ENCODE results near the gene CSNK1A1. TPM values are rescaled to one million over a fixed set of nuclear protein-coding genes. Genes with fewer than 3 reads are reported as not detected.
"Not testable (repeated sequence)": the region's sequence is repeated elsewhere in the genome, so short reads cannot be mapped to it uniquely, and the experiment has no call there.

CSNK1A1 gene
- total and polyA plus RNA-seq, 9 donors: 99.3 to 150 (median 132) TPM

DNA sequence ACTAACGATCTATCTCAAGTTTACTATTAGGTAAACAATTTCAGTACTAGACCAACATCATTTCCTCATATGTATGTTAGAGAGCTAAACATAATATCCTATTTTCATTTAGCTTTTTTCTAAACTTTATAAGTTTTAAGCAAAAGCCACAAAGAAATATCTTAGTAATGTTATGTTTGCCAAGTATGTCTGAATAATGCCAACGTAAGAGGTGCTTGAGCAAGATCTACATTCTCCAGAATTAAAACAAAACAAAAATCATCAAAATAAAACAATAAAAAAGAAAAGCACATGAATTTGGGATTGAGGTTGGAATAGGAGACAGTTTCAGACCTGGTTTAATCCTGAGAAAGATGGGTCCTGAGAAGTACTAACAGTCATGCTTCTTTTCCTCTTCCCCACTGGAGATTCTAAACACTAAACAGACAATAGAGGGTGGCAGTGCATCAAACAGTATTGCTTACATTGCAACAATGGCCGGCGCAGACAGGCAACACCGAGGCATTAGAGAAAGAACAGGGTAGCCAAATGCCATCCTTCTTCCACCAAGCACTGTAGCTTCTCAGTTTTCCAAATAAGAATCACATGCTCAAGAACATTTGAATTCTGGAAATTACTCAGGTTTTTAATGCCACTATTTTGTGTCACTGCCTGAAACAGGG is 33.6 kb downstream of the CSNK1A1 start:
- H3K4me3 ChIP-seq (ENCODE audit: low read length): no peak overlapping the region
- H3K9me3 ChIP-seq (replicated peaks; ENCODE audit: control insufficient read depth, low read depth, low read length): no peaks in the 10 kb centered on the region
- no peak overlapping the region for H3K27ac ChIP-seq (ENCODE audit: low read length)
- no peaks in the 10 kb centered on the region for H3K27me3 ChIP-seq (ENCODE audit: control insufficient read depth, insufficient read depth, low read length)
- peaks cover 2% of the 10 kb centered on the region for H3K36me3 ChIP-seq (ENCODE audit: control insufficient read depth, insufficient read depth, low read length)
- peaks cover 2% of the 10 kb centered on the region for H3K4me1 ChIP-seq (ENCODE audit: control insufficient read depth, insufficient read depth, low read length)
- WGBS (ENCODE audit: insufficient coverage): 65% methylated on average over 3 of the region's 5 CpGs
- no peak for DNase-seq

DNA sequence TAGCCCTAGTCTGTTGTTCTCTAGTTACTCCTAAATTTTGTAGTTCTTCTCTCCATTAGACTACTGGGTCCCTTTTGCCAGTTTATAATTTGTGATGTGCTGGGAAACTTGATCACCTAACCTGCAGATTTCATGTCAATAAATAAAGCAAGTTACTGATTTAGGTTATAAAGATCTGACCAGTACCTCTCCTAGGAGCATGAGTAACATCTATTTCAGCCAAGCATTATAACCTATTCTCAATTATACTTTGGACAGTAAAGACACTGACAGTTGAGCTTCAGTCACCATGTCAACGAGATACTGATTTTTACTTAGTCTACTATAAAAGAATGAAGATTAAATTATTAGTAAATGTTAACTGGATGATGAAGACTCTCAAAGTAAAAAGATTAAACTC is 36.7 kb downstream of the CSNK1A1 start:
- Histone ChIP-seq H3K27ac (ENCODE audit: low read length) (no peak overlapping the region), H3K36me3 (ENCODE audit: control insufficient read depth, insufficient read depth, low read length) (peaks cover 14% of the 10 kb centered on the region), H3K4me1 (ENCODE audit: control insufficient read depth, insufficient read depth, low read length) (peaks cover 2% of the 10 kb centered on the region), H3K4me3 (ENCODE audit: low read length) (no peak overlapping the region), H3K9me3 (replicated peaks; ENCODE audit: control insufficient read depth, low read depth, low read length) (no peaks in the 10 kb centered on the region), H3K27me3 (ENCODE audit: control insufficient read depth, insufficient read depth, low read length) (no peaks in the 10 kb centered on the region)
- no CpG with 5 or more reads among the region's 1 CpG for WGBS (ENCODE audit: insufficient coverage)
- no peak for DNase-seq

DNA sequence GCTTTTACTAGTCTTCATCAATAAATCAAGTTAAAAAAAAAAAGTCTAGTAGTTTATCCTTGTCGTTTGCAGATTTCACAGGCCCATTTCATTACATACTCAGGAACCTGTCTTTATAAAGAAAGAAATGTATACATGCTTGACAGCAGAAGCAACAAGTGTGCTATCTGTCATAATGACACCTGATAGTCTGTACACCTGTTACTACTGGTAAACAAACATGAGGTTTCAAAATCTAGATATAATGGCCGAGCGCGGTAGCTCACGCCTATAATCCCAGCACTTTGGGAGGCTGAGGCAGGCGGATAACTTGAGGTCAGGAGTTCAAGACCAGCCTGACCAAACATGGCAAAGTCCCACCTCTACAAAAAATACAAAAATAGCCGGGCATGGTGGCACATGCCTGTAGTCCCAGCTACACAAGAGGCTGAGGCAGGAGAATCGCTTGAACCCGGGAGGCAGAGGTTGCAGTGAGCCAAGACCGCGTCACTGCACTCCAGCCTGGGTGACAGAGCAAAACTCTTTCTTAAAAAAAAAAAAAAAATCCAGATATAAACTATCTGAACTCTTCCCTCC is 37.8 kb downstream of the CSNK1A1 start:
- not testable (repeated sequence) for H3K4me1 ChIP-seq (ENCODE audit: control insufficient read depth, insufficient read depth, low read length); H3K27me3 ChIP-seq (ENCODE audit: control insufficient read depth, insufficient read depth, low read length); H3K4me3 ChIP-seq (ENCODE audit: low read length); H3K9me3 ChIP-seq (replicated peaks; ENCODE audit: control insufficient read depth, low read depth, low read length)
- H3K27ac ChIP-seq (ENCODE audit: low read length): peak overlapping the region; percentile 52
- whole genome bisulfite sequencing (ENCODE audit: insufficient coverage): 100% methylated on average over 2 of the region's 11 CpGs
- peaks cover 20% of the 10 kb centered on the region for H3K36me3 ChIP-seq (ENCODE audit: control insufficient read depth, insufficient read depth, low read length)
- peak; percentile 41 for DNase-seq

DNA sequence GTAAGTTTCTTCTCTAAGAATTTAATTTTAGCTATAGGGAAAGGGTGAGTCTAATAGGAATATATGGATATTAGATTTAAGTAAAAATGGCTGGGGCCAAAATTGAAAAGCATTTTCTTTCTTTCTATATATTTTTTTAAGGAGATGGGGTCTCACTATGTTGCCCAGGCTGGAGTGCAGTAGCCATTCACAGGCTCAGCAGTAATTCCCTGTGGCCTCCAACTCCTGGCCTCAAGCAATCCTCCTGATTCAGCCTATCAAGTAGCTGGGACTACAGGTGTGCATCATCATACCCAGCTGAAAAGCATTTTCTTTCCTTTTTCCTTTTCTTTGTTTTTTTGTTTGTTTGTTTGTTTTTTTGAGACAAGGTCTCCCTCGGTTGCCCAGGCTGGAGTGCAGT is 41.1 kb downstream of the CSNK1A1 start:
- H3K27me3 ChIP-seq (ENCODE audit: control insufficient read depth, insufficient read depth, low read length): no peaks in the 10 kb centered on the region
- H3K4me3 ChIP-seq (ENCODE audit: low read length): no peak overlapping the region
- no peak for DNase-seq
- peaks cover 34% of the 10 kb centered on the region for H3K36me3 ChIP-seq (ENCODE audit: control insufficient read depth, insufficient read depth, low read length)
- H3K9me3 ChIP-seq (replicated peaks; ENCODE audit: control insufficient read depth, low read depth, low read length): no peaks in the 10 kb centered on the region
- peaks cover 2% of the 10 kb centered on the region for H3K4me1 ChIP-seq (ENCODE audit: control insufficient read depth, insufficient read depth, low read length)
- no CpG with 5 or more reads among the region's 1 CpG for WGBS (ENCODE audit: insufficient coverage)
- H3K27ac ChIP-seq (ENCODE audit: low read length): no peak overlapping the region

DNA sequence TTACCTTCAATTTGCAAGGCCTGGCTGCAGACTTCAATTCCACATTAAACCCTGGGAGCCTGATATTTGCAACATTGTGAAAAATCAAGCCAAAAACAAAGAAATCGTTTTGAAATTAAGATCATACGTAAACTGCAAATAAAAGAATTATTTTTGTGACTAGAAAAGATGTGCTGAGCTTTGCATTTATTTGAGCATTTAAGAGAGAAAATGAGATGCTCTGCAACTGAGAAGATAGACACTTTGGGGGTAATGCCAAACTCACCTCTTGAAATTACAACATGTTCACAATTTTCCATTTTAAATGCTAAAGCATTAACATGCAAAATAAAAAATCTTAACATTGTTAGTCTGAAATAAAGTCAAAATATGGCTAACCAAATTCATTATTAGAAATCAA is 46.6 kb downstream of the CSNK1A1 start:
- Histone ChIP-seq H3K9me3 (replicated peaks; ENCODE audit: control insufficient read depth, low read depth, low read length) (no peaks in the 10 kb centered on the region), H3K4me3 (ENCODE audit: low read length) (no peak overlapping the region), H3K36me3 (ENCODE audit: control insufficient read depth, insufficient read depth, low read length) (peaks cover 45% of the 10 kb centered on the region), H3K27ac (ENCODE audit: low read length) (no peak overlapping the region), H3K27me3 (ENCODE audit: control insufficient read depth, insufficient read depth, low read length) (no peaks in the 10 kb centered on the region), H3K4me1 (ENCODE audit: control insufficient read depth, insufficient read depth, low read length) (no peaks in the 10 kb centered on the region)
- DNase-seq: no peak
- 100% methylated on average over 1 of the region's 2 CpGs for WGBS (ENCODE audit: insufficient coverage)

DNA sequence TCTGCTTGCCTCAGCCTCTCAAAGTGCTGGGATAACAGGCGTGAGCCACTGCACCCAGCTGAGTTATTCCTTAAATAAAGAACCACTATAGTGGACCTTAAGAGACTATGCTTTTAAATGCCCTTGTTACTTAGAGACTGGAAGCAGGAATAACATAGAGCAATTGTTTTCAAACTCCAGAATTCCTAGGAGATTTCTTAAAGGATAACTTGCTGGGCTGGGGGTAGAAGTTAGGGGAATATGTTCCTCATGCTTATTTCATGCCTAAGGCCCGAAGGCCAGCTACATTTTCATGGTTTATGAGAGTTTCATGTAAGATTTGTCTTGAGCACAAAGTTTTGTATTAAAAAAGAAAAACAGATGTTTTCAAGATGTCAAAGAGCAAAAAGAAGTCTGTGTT is 48.2 kb downstream of the CSNK1A1 start:
- Histone ChIP-seq H3K27ac (ENCODE audit: low read length) (no peak overlapping the region), H3K36me3 (ENCODE audit: control insufficient read depth, insufficient read depth, low read length) (peaks cover 42% of the 10 kb centered on the region)
- 33% methylated on average over 1 of the region's 2 CpGs for WGBS (ENCODE audit: insufficient coverage)

DNA sequence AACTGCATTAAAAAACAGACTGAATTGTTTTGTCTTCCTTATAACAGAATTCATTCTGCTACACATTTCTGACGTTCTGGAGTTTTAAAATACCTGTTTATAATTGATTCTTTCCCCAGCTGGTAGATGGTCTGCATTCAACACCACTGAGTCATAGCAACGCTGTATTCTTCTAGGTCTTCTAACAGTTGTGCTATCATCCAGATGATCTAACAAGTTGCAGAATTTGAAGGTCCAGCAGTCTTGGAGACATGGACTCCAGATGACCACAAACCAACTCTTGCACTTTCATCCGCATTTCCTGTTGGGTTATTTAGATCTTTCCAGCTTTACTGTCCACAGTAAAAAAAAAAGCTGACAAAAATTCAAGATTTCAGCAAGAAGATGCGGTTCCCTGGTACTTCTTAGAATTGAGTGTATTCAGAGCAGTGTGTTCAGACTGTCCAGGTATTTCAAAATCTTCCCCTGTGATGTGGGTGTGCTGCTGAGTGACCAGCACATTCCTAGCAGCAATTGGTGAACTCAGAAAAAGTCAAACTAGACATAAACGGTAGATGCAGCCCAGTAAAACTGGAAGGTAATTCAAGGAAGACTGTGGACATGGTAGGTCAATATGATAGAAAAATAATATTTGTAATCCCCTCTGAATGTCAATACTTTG is 50.2 kb downstream of the CSNK1A1 start:
- 89% methylated on average over 2 of the region's 5 CpGs for WGBS (ENCODE audit: insufficient coverage)
- Histone ChIP-seq H3K27me3 (ENCODE audit: control insufficient read depth, insufficient read depth, low read length) (no peaks in the 10 kb centered on the region), H3K4me3 (ENCODE audit: low read length) (no peak overlapping the region), H3K4me1 (ENCODE audit: control insufficient read depth, insufficient read depth, low read length) (peaks cover 5% of the 10 kb centered on the region), H3K9me3 (replicated peaks; ENCODE audit: control insufficient read depth, low read depth, low read length) (no peaks in the 10 kb centered on the region), H3K36me3 (ENCODE audit: control insufficient read depth, insufficient read depth, low read length) (peaks cover 34% of the 10 kb centered on the region), H3K27ac (ENCODE audit: low read length) (no peak overlapping the region)
- no peak for DNase-seq

More for the DNA sequence above, 48.2 kb downstream of the CSNK1A1 start:
- no peaks in the 10 kb centered on the region for H3K27me3 ChIP-seq (ENCODE audit: control insufficient read depth, insufficient read depth, low read length)
- H3K4me3 ChIP-seq (ENCODE audit: low read length): no peak overlapping the region
- peak; percentile 35 for DNase-seq
- H3K9me3 ChIP-seq (replicated peaks; ENCODE audit: control insufficient read depth, low read depth, low read length): no peaks in the 10 kb centered on the region
- H3K4me1 ChIP-seq (ENCODE audit: control insufficient read depth, insufficient read depth, low read length): no peaks in the 10 kb centered on the region

DNA sequence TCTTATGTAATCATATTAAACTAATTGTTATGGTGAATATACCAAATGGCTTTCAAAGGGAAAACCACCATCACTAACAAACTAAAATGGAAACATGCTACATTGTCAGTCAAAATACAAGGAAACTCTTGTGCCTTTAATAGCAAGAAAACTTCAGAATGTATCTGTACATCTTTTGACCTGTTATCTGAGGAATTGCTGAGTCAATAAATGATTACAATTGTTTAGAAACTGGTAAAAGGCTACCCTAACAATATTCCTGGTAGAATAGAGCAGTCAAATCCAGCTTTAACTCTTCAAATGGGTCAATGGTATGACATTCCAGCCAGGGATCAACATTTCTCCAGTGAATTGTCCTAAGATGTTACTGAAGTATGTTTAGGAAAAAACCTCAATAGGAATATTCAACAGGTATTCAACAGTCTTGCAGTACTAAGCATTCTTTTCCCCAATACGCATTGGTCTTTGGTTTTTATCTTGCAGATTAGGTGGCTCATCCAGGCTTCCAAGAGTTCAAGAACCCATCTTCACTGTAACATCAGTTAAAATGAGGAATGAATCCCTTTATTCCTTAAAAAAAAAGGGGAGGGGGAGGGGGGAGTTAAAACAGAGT is 52.4 kb downstream of the CSNK1A1 start:
- Histone ChIP-seq H3K9me3 (replicated peaks; ENCODE audit: control insufficient read depth, low read depth, low read length) (no peaks in the 10 kb centered on the region), H3K4me1 (ENCODE audit: control insufficient read depth, insufficient read depth, low read length) (peaks cover 5% of the 10 kb centered on the region), H3K36me3 (ENCODE audit: control insufficient read depth, insufficient read depth, low read length) (peaks cover 24% of the 10 kb centered on the region), H3K27me3 (ENCODE audit: control insufficient read depth, insufficient read depth, low read length) (no peaks in the 10 kb centered on the region), H3K4me3 (ENCODE audit: low read length) (no peak overlapping the region), H3K27ac (ENCODE audit: low read length) (no peak overlapping the region)
- DNase-seq: no peak
- no CpG with 5 or more reads among the region's 1 CpG for WGBS (ENCODE audit: insufficient coverage)

DNA sequence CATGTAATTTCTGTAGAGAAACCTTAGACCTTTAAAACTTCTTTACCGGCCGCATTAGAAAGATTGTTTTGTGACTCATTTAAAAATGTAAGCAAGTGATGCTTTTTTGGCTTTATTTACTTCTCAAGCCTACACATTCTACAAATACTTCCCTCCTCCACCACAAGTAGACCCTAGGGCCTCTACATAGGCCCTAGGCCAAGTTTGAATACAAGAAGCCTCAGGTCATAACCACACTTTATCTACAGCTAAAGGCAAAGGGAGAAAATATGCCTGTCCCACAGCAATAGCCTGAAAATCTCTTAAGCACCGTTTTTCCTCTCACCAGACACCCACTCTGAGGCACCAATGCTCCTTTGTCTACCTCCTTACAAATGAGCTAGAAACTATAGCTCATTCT is 53.9 kb downstream of the CSNK1A1 start:
- Histone ChIP-seq H3K4me3 (ENCODE audit: low read length) (no peak overlapping the region), H3K27me3 (ENCODE audit: control insufficient read depth, insufficient read depth, low read length) (no peaks in the 10 kb centered on the region), H3K9me3 (replicated peaks; ENCODE audit: control insufficient read depth, low read depth, low read length) (no peaks in the 10 kb centered on the region), H3K4me1 (ENCODE audit: control insufficient read depth, insufficient read depth, low read length) (peaks cover 5% of the 10 kb centered on the region), H3K36me3 (ENCODE audit: control insufficient read depth, insufficient read depth, low read length) (peaks cover 26% of the 10 kb centered on the region), H3K27ac (ENCODE audit: low read length) (peak overlapping the region; percentile 36)
- DNase-seq: peak; percentile 94
- 14% methylated on average over 1 of the region's 3 CpGs for WGBS (ENCODE audit: insufficient coverage)

DNA sequence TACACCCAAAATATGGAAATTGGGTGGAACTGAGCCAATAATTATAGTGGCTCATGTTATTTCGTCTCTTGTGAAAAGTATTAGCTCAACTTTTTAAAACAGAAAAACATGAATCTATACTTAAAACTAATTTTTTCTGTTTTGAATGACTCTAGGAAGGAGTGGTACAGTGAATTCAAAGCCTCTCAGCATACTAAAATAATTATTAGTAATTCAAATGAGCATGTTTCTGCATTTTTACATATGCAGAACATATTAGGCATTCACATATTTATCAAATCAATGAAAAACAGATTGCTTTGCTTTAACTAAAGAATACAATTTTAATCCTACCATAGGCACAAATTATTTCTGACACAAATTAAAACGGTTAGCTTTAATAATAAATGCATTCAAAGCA is 54.3 kb downstream of the CSNK1A1 start:
- Histone ChIP-seq H3K36me3 (ENCODE audit: control insufficient read depth, insufficient read depth, low read length) (peaks cover 24% of the 10 kb centered on the region), H3K27ac (ENCODE audit: low read length) (peak overlapping the region; percentile 36), H3K4me1 (ENCODE audit: control insufficient read depth, insufficient read depth, low read length) (peaks cover 6% of the 10 kb centered on the region), H3K27me3 (ENCODE audit: control insufficient read depth, insufficient read depth, low read length) (no peaks in the 10 kb centered on the region), H3K9me3 (replicated peaks; ENCODE audit: control insufficient read depth, low read depth, low read length) (no peaks in the 10 kb centered on the region), H3K4me3 (ENCODE audit: low read length) (no peak overlapping the region)
- no CpG with 5 or more reads among the region's 2 CpGs for WGBS (ENCODE audit: insufficient coverage)
- DNase-seq: no peak
